RWPE2 (cell line): ENCODE results near the gene UXT.

Experiments
- ATAC-seq: fragments of 200-7000 bp; cut with Tn5 transposase; 3 replicates; pipeline ENCODE4 v1.9.1; 2021; ENCODE audit warnings: low read depth
- DNase-seq: peaks from one replicate; pipeline ENCODE4 v3.0.0-alpha.2; 2020; ENCODE audit warnings: low spot score
- H3K27ac ChIP-seq: fragments of 450-650 bp; 2 replicates; pipeline ENCODE4 v1.5.1; 2017; ENCODE audit warnings: mild to moderate bottlenecking; ENCODE audit not compliant: poor library complexity, severe bottlenecking
- H3K27me3 ChIP-seq: fragments of 250-450 bp; sonication (Bioruptor Pico); 2 replicates; pipeline ENCODE4 v1.5.1; 2021; ENCODE audit warnings: mild to moderate bottlenecking, moderate library complexity; ENCODE audit not compliant: insufficient read depth, poor library complexity, severe bottlenecking
- H3K36me3 ChIP-seq: fragments of 250-450 bp; sonication (Bioruptor Pico); 2 replicates; pipeline ENCODE4 v1.5.1; 2020; ENCODE audit warnings: low read depth, mild to moderate bottlenecking, moderate library complexity
- H3K4me1 ChIP-seq: fragments of 250-450 bp; sonication (Bioruptor Pico); 2 replicates; pipeline ENCODE4 v1.5.1; 2021; ENCODE audit warnings: mild to moderate bottlenecking, moderate library complexity; ENCODE audit not compliant: insufficient read depth, poor library complexity, severe bottlenecking
- H3K4me3 ChIP-seq: fragments of 250-450 bp; sonication (Bioruptor Pico); 2 replicates; pipeline ENCODE4 v1.5.1; 2021; ENCODE audit warnings: mild to moderate bottlenecking, moderate library complexity; ENCODE audit not compliant: severe bottlenecking
- H3K9me3 ChIP-seq: fragments of 250-450 bp; sonication (Bioruptor Pico); 2 replicates; pipeline ENCODE4 v1.5.1; 2021; ENCODE audit warnings: mild to moderate bottlenecking, moderate library complexity; ENCODE audit not compliant: severe bottlenecking
- CTCF ChIP-seq: fragments of 450-650 bp; IDR thresholded peaks from one replicate; pipeline ENCODE4 v1.5.1; 2017; ENCODE audit warnings: mild to moderate bottlenecking, moderate library complexity; ENCODE audit not compliant: poor library complexity, severe bottlenecking

UXT gene

GRCh38 chrX:47612418-47612817 lies 46.6 kb downstream of the UXT start:
- Histone ChIP-seq H3K4me1 (no peaks in the 10 kb centered on the region), H3K4me3 (no peak overlapping the region), H3K36me3 (no peaks in the 10 kb centered on the region), H3K27ac (no peak overlapping the region), H3K9me3 (no peaks in the 10 kb centered on the region), H3K27me3 (no peaks in the 10 kb centered on the region)
- no peak for TF ChIP-seq CTCF
- no peak for ATAC-seq
- DNase-seq, result no peak

- no peak for TF ChIP-seq CTCF
- H3K27ac ChIP-seq, result no peak overlapping the region
- H3K27me3 ChIP-seq, result no peaks in the 10 kb centered on the region
- DNase-seq (no peak), ATAC-seq (no peak)
- H3K4me3 ChIP-seq, result no peak overlapping the region
- no peaks in the 10 kb centered on the region for H3K9me3 ChIP-seq
- H3K36me3 ChIP-seq, result no peaks in the 10 kb centered on the region
- H3K4me1 ChIP-seq, result no peaks in the 10 kb centered on the region
These were observed 47.1 kb downstream of the UXT start for GRCh38 chrX:47611926-47612325.

- ATAC-seq, result no peak
- DNase-seq, result no peak
- H3K4me3 ChIP-seq, result no peak overlapping the region
- no peaks in the 10 kb centered on the region for H3K9me3 ChIP-seq
- no peak for TF ChIP-seq CTCF
- no peaks in the 10 kb centered on the region for H3K27me3 ChIP-seq
- H3K27ac ChIP-seq, result no peak overlapping the region
- H3K36me3 ChIP-seq, result no peaks in the 10 kb centered on the region
- H3K4me1 ChIP-seq, result no peaks in the 10 kb centered on the region
These were observed 47.5 kb downstream of the UXT start for GRCh38 chrX:47611489-47611888.

GRCh38 chrX:47610511-47610910 lies 48.5 kb downstream of the UXT start:
- Histone ChIP-seq H3K9me3 (no peaks in the 10 kb centered on the region), H3K4me1 (no peaks in the 10 kb centered on the region), H3K4me3 (no peak overlapping the region), H3K36me3 (no peaks in the 10 kb centered on the region), H3K27ac (no peak overlapping the region), H3K27me3 (no peaks in the 10 kb centered on the region)
- no peak for TF ChIP-seq CTCF
- no peak for DNase-seq
- no peak for ATAC-seq

- Histone ChIP-seq H3K4me3 (no peak overlapping the region), H3K9me3 (no peaks in the 10 kb centered on the region), H3K36me3 (no peaks in the 10 kb centered on the region), H3K4me1 (no peaks in the 10 kb centered on the region), H3K27ac (no peak overlapping the region), H3K27me3 (no peaks in the 10 kb centered on the region)
- no peak for TF ChIP-seq CTCF
- ATAC-seq (no peak), DNase-seq (no peak)
These were observed 50.7 kb downstream of the UXT start for GRCh38 chrX:47608130-47608810.
